ENCODE data around the gene MRM3. TPM values are rescaled to one million over a fixed set of nuclear protein-coding genes. Genes with fewer than 3 reads are reported as not detected.

MRM3 gene
- total RNA-seq, 1 donor from 2014 or later: 7.2 TPM

GRCh38 chr17:799261-799660, 17.1 kb downstream of the MRM3 start:
- Mint-ChIP-seq H3K4me3 (ENCODE audit: unreplicated experiment) (no peak overlapping the region), H3K27me3 (ENCODE audit: low read depth) (no peaks in the 10 kb centered on the region), H3K27ac (ENCODE audit: unreplicated experiment) (no peak overlapping the region), H3K4me1 (ENCODE audit: low read depth) (peaks cover 20% of the 10 kb centered on the region), H3K36me3 (ENCODE audit: low read depth) (peaks cover 18% of the 10 kb centered on the region), H3K9me3 (ENCODE audit: low read depth) (no peaks in the 10 kb centered on the region)
- no peak for DNase-seq (ENCODE audit: low spot score)
- no peak for TF ChIP-seq CTCF (IDR thresholded peaks at IDR 0.05)

- peaks cover 17% of the 10 kb centered on the region for H3K36me3 Mint-ChIP-seq (ENCODE audit: low read depth)
Observed at GRCh38 chr17:800446-801242, 18.5 kb downstream of the MRM3 start.

DNA sequence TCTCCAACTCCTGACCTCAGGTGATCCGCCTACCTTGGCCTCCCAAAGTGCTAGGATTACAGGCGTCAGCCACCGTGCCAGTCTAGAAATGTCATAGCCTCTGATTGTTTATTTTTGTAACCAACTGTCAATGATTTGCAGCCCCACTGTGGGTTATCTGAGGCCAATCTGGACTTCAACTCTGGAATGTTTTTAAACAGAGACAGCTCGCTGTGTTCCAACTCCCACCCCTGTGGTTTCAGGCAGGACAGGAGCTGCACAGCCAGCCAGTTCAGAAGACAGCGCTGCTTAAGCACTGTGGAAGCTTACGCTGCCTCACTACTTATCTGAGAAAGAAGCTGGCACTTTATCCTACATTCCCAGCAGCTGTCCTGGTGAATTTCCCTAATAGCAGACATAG, 19.5 kb downstream of the MRM3 start:
- Mint-ChIP-seq H3K9me3 (ENCODE audit: low read depth) (no peaks in the 10 kb centered on the region), H3K27ac (ENCODE audit: unreplicated experiment) (peak overlapping the region; percentile 75), H3K4me3 (ENCODE audit: unreplicated experiment) (no peak overlapping the region), H3K36me3 (ENCODE audit: low read depth) (peaks cover 15% of the 10 kb centered on the region), H3K4me1 (ENCODE audit: low read depth) (peaks cover 9% of the 10 kb centered on the region), H3K27me3 (ENCODE audit: low read depth) (no peaks in the 10 kb centered on the region)
- no peak for DNase-seq (ENCODE audit: low spot score)
- TF ChIP-seq CTCF (IDR thresholded peaks at IDR 0.05): no peak

More at GRCh38 chr17:800446-801242, 18.5 kb downstream of the MRM3 start:
- no peak for DNase-seq (ENCODE audit: low spot score)
- Mint-ChIP-seq H3K27ac (ENCODE audit: unreplicated experiment) (no peak overlapping the region), H3K4me3 (ENCODE audit: unreplicated experiment) (no peak overlapping the region), H3K27me3 (ENCODE audit: low read depth) (no peaks in the 10 kb centered on the region), H3K4me1 (ENCODE audit: low read depth) (peaks cover 9% of the 10 kb centered on the region), H3K9me3 (ENCODE audit: low read depth) (no peaks in the 10 kb centered on the region)
- no peak for TF ChIP-seq CTCF (IDR thresholded peaks at IDR 0.05)

GRCh38 chr17:802481-802880, 20.3 kb downstream of the MRM3 start:
- no peak overlapping the region for H3K27ac Mint-ChIP-seq (ENCODE audit: unreplicated experiment)
- no peak for DNase-seq (ENCODE audit: low spot score)
- no peak for TF ChIP-seq CTCF (IDR thresholded peaks at IDR 0.05)
- peaks cover 9% of the 10 kb centered on the region for H3K4me1 Mint-ChIP-seq (ENCODE audit: low read depth)
- peaks cover 9% of the 10 kb centered on the region for H3K36me3 Mint-ChIP-seq (ENCODE audit: low read depth)
- H3K9me3 Mint-ChIP-seq (ENCODE audit: low read depth): no peaks in the 10 kb centered on the region
- no peak overlapping the region for H3K4me3 Mint-ChIP-seq (ENCODE audit: unreplicated experiment)
- H3K27me3 Mint-ChIP-seq (ENCODE audit: low read depth): no peaks in the 10 kb centered on the region

DNA sequence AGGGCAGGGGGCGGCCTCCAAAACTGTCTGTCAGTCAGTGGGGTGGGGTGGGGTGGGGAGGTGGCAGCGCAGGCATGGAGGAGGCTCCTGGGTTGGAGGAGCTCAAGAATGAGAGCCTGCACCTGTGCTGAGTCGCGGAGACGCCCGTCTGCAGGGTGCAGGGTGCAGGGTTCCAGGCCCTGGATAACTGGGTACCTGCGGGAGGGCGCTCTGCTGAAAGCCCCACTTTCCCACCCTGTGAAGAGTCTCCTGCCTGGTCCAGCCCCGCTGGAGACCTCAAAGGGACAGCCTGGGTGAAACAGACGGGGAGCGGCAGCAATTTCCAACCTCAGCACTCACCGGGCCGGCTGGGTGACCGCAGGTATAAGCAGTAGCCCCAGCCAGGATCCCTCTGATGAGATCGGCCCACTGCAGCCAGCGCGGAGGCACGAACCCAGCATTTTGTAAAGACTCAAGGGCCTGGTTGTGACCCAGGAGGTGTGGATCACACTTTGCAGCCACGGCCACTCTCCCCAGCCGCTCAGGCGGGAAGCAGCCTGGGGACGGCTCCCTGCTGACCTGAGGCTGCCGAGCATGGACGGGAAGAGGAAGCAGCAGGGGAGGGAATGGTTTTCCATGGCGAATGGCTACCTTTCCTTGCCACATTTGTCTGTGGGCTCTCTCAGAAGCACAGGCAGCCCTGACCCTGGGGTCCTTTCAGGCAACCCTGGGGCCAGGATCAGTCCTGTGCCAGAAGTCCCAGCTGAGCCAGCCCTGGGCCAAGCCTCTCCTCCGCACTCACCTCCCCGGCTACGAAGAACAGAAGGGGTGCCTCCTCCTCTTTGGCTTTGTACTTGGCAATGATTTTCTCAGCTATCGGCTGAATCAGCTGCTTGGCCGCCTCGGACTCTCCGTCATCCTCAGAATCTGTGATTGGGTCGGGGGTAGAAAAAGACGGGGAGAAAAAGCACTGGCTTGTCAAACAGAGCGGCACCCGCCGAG, 21.0 kb downstream of the MRM3 start:
- TF ChIP-seq CTCF (IDR thresholded peaks at IDR 0.05): no peak
- Mint-ChIP-seq H3K4me3 (ENCODE audit: unreplicated experiment) (no peak overlapping the region), H3K36me3 (ENCODE audit: low read depth) (peaks cover 9% of the 10 kb centered on the region), H3K27ac (ENCODE audit: unreplicated experiment) (no peak overlapping the region), H3K4me1 (ENCODE audit: low read depth) (peaks cover 9% of the 10 kb centered on the region), H3K27me3 (ENCODE audit: low read depth) (no peaks in the 10 kb centered on the region), H3K9me3 (ENCODE audit: low read depth) (no peaks in the 10 kb centered on the region)
- no peak for DNase-seq (ENCODE audit: low spot score)

Measured in chondrocyte (in vitro differentiated cells).